ENCODE results near the gene CSF1R. TPM values are rescaled to one million over a fixed set of nuclear protein-coding genes. Genes with fewer than 3 reads are reported as not detected.

Gene CSF1R
- polyA plus RNA-seq, 1 experiment = 0.09 TPM

GRCh38 chr5:150065346-150065745 is 21.0 kb downstream of the CSF1R start:
- POLR2A ChIA-PET = no interaction called here
- CTCF ChIA-PET = interaction anchor here (0.6 to 1.2 kb wide), 3 partner anchors 9 to 213 kb away, joined by 3 to 4 read pairs (median 4); no protein-coding TSS in a partner anchor
- Histone ChIP-seq H3K27me3 (ENCODE audit: control insufficient read depth, insufficient read depth, low read length) (no peaks in the 10 kb centered on the region), H3K4me3 (ENCODE audit: low read depth, low read length) (no peak overlapping the region), H3K27ac (ENCODE audit: low read depth, low read length) (peak overlapping the region; percentile 21), H3K9me3 (ENCODE audit: control insufficient read depth, insufficient read depth, low read length) (no peaks in the 10 kb centered on the region; the same call in 1 of the 2 replicates)
- no peak for DNase-seq (ENCODE audit: low read depth, low spot score)
- TF ChIP-seq, protein P1, sequence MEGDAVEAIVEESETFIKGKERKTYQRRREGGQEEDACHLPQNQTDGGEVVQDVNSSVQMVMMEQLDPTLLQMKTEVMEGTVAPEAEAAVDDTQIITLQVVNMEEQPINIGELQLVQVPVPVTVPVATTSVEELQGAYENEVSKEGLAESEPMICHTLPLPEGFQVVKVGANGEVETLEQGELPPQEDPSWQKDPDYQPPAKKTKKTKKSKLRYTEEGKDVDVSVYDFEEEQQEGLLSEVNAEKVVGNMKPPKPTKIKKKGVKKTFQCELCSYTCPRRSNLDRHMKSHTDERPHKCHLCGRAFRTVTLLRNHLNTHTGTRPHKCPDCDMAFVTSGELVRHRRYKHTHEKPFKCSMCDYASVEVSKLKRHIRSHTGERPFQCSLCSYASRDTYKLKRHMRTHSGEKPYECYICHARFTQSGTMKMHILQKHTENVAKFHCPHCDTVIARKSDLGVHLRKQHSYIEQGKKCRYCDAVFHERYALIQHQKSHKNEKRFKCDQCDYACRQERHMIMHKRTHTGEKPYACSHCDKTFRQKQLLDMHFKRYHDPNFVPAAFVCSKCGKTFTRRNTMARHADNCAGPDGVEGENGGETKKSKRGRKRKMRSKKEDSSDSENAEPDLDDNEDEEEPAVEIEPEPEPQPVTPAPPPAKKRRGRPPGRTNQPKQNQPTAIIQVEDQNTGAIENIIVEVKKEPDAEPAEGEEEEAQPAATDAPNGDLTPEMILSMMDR (IDR thresholded peaks at IDR 0.05; ENCODE audit: low read depth, low read length) = no peak

- H3K9me3 ChIP-seq (ENCODE audit: control insufficient read depth, insufficient read depth, low read length) = no peaks in the 10 kb centered on the region; the same call in 1 of the 2 replicates
- H3K4me3 ChIP-seq (ENCODE audit: low read depth, low read length) = no peak overlapping the region
- H3K27ac ChIP-seq (ENCODE audit: low read depth, low read length) = no peak overlapping the region
- ChIA-PET POLR2A (interaction anchor here (1.1 kb wide), 2 partner anchors 15 to 49 kb away, joined by 3 read pairs; no protein-coding TSS in a partner anchor), CTCF (interaction anchor here (0.5 kb wide), 1 partner anchor 447 kb away, joined by 5 read pairs; no protein-coding TSS in a partner anchor)
- TF ChIP-seq, protein P1 (IDR thresholded peaks at IDR 0.05; ENCODE audit: low read depth, low read length) = no peak
- no peaks in the 10 kb centered on the region for H3K27me3 ChIP-seq (ENCODE audit: control insufficient read depth, insufficient read depth, low read length)
- DNase-seq (ENCODE audit: low read depth, low spot score) = no peak
These were observed 21.6 kb downstream of the CSF1R start for GRCh38 chr5:150064681-150065220.

DNA sequence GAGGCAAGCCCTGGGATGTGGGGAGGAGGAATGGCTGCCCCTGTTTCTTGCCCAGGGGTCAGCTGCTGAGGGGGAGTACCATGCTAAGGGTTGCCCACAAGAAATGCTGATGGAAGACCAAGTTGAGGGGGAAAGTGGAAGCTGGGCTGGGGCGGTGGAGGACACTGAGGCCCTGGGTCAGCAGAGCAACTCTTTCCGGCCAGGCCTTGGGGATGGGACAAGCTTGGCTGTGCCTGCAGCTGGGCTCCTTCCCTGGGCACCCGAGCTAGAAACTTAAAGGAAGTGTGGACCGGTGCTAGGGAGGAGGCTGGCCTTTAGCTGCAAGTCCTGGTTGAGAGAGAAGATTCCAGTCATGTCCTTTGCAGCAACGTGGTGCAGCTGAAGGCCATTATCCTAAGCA is 22.7 kb downstream of the CSF1R start:
- CTCF ChIA-PET = no interaction called here
- H3K27me3 ChIP-seq (ENCODE audit: control insufficient read depth, insufficient read depth, low read length) = no peaks in the 10 kb centered on the region
- POLR2A ChIA-PET = interaction anchor here (1.1 kb wide), 1 partner anchor 14 kb away, joined by 3 read pairs; no protein-coding TSS in a partner anchor

GRCh38 chr5:150062216-150062922 is 24.0 kb downstream of the CSF1R start:
- Histone ChIP-seq H3K27ac (ENCODE audit: low read depth, low read length) (no peak overlapping the region), H3K27me3 (ENCODE audit: control insufficient read depth, insufficient read depth, low read length) (no peaks in the 10 kb centered on the region), H3K4me3 (ENCODE audit: low read depth, low read length) (no peak overlapping the region), H3K9me3 (ENCODE audit: control insufficient read depth, insufficient read depth, low read length) (no peaks in the 10 kb centered on the region)
- ChIA-PET POLR2A (no interaction called here), CTCF (no interaction called here)
- DNase-seq (ENCODE audit: low read depth, low spot score) = no peak
- TF ChIP-seq, protein P1 (IDR thresholded peaks at IDR 0.05; ENCODE audit: low read depth, low read length) = no peak

More for the DNA sequence above, 22.7 kb downstream of the CSF1R start:
- DNase-seq (ENCODE audit: low read depth, low spot score) = no peak
- no peak overlapping the region for H3K4me3 ChIP-seq (ENCODE audit: low read depth, low read length)
- H3K9me3 ChIP-seq (ENCODE audit: control insufficient read depth, insufficient read depth, low read length) = no peaks in the 10 kb centered on the region
- no peak overlapping the region for H3K27ac ChIP-seq (ENCODE audit: low read depth, low read length)
- TF ChIP-seq, protein P1 (IDR thresholded peaks at IDR 0.05; ENCODE audit: low read depth, low read length) = no peak

- DNase-seq (ENCODE audit: low read depth, low spot score) = no peak
- H3K9me3 ChIP-seq (ENCODE audit: control insufficient read depth, insufficient read depth, low read length) = no peaks in the 10 kb centered on the region
- H3K27ac ChIP-seq (ENCODE audit: low read depth, low read length) = no peak overlapping the region
- H3K27me3 ChIP-seq (ENCODE audit: control insufficient read depth, insufficient read depth, low read length) = no peaks in the 10 kb centered on the region
- POLR2A ChIA-PET = interaction anchor here (0.6 kb wide), 1 partner anchor 50 kb away, joined by 3 read pairs; no protein-coding TSS in a partner anchor
- H3K4me3 ChIP-seq (ENCODE audit: low read depth, low read length) = no peak overlapping the region
- CTCF ChIA-PET = no interaction called here
- TF ChIP-seq, protein P1 (IDR thresholded peaks at IDR 0.05; ENCODE audit: low read depth, low read length) = no peak
These were observed 24.8 kb downstream of the CSF1R start for GRCh38 chr5:150061538-150061995.

Data from AG04450 (cell line).